Right lobe of liver (tissue), 6 donors: ENCODE data around the gene C9orf72. TPM values are rescaled to one million over a fixed set of nuclear protein-coding genes. Genes with fewer than 3 reads are reported as not detected.

Experiments used
- ATAC-seq, 4 donors: fragments of 200-7000 bp; cut with Tn5 transposase; one replicate each; pipeline ENCODE4 v1.9.1; 2020; ENCODE audit warnings: mild to moderate bottlenecking in 4 of 4, moderate library complexity in 4 of 4
- DNase-seq, 3 donors: peaks; one replicate each; pipeline ENCODE4 v3.0.0-alpha.2; 2020
- H3K27ac ChIP-seq, 3 donors: fragments of 200-600 bp; one replicate each; pipeline ENCODE4 v1.8.0; 2022
- H3K27me3 ChIP-seq, 2 donors: fragments of 200-600 bp; one replicate each; pipeline ENCODE4 v1.8.0; 2022
- H3K36me3 ChIP-seq, 4 donors: fragments of 200-600 bp; sonication (generic) in 1 of 4; one replicate each; pipeline versions ENCODE4 v1.5.1 to v1.8.0; 2017 to 2022; ENCODE audit warnings: control low read depth in 1 of 4
- H3K4me1 ChIP-seq, 4 donors: fragments of 200-600 bp; sonication (generic) in 1 of 4; one replicate each; pipeline versions ENCODE4 v1.5.1 to v1.8.0; 2017 to 2022; ENCODE audit warnings: control low read depth in 1 of 4
- H3K4me3 ChIP-seq, 3 donors: fragments of 200-600 bp; one replicate each; pipeline ENCODE4 v1.8.0; 2022
- H3K9me3 ChIP-seq, 4 donors: fragments of 200-600 bp; sonication (generic) in 1 of 4; one replicate each; pipeline versions ENCODE4 v1.5.1 to v1.8.0; 2017 to 2022; ENCODE audit warnings: control low read depth in 1 of 4
- CTCF ChIP-seq, 4 donors: fragments of 200-600 bp in 3 of 4; fragments of 450-650 bp in 1 of 4; IDR thresholded peaks; one replicate each; pipeline versions ENCODE4 v1.5.1 to v1.8.0; 2016 to 2022; ENCODE audit warnings: antibody characterized with exemption in 4 of 4, mild to moderate bottlenecking in 2 of 4
- POLR2A ChIP-seq: fragments of 450-650 bp; IDR thresholded peaks from one replicate; pipeline ENCODE4 v1.6.1; 2017; ENCODE audit warnings: antibody characterized with exemption, mild to moderate bottlenecking
- WGBS: methylation state at CpG from one replicate; pipeline ENCODE4 v1.1.6; 2018; ENCODE audit warnings: low coverage, low lambda C conversion rate; ENCODE audit not compliant: insufficient coverage; ENCODE audit errors: missing lambda C conversion rate; 5-methylcytosine and 5-hydroxymethylcytosine counted together
- intact Hi-C, 2 donors: fragments of 100-400 bp; cut with DNase I; formaldehyde crosslinking; loops; one replicate each; pipeline versions ENCODE4 v1.11.2 to v1.14.1; 2022
- total RNA-seq, 6 experiments: library from RNA; depleted of rRNA in 2 of 6; stranded (reverse); fragments of >200 nt in 2 of 6; fragmentation: NEBNext Ultra II Directional in 3 of 6; extraction: Animal tissue kit (Norgen Biotek cat#: 25700) in 3 of 6; gene quantifications; one replicate each; pipeline versions ENCODE4 v1.1.0 to v1.2.4, GENCODE V29; 2016 to 2023
- donor health status: DM: no; HTN: yes; CAD: no.
- donor health status: DM: no; HTN: no; CAD: no.
- donor health status: DM: no; HTN: no; CAD: no.
- donor health status: DM: no; HTN: yes; CAD: no.
- donor health status: DM: no; HTN: yes; CAD: no.

C9orf72 gene
- total RNA-seq, 6 experiments from 2014 or later: 4.9 to 7.7 (median 6.8) TPM

DNA sequence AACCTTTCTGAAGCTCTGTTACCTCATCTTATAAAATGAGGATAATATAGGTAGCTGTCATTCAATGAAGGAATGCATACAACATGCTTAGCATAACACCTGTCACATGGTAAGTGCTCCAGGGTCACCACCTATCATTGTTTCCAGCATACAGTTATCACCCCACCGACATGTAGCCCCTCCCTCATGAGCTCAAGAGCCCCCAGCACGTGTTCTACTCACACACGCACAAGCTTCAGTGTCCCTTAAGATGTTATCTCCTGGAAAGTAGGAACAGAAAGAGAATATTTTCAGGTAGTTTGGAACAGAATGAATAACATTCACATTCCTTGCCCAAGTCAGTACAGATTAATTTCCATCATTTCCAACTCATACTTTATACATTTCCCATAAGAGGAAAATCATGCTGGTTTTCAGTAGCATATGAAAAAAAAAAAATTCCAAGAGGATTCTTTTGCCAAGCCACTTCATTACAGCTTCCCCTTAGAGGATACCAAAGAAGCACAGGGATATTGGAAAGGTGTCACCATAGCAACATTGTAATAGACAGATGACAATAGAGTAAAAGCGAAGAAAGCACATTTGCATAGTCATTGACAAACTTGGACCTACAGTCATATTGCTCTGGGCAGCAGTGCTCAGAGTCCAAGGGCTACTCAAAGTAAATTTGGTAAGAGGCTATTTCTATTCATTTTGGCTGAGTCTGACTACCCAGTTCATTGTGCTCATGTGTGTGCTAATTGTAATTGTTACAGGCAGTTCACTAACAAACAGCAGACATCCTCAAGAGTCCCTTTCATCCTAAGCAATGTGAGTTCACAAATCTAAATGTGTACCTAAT, 42.1 kb downstream of the C9orf72 start:
- Histone ChIP-seq H3K27ac (no peak overlapping the region), H3K36me3 (no peaks in the 10 kb centered on the region), H3K4me3 (no peak overlapping the region), H3K4me1 (peaks cover 0 to 15% (median 0%) of the 10 kb centered on the region in 4 donors), H3K9me3 (no peaks in the 10 kb centered on the region), H3K27me3 (no peaks in the 10 kb centered on the region)
- no peak for DNase-seq
- intact Hi-C loops: no loop called here
- TF ChIP-seq CTCF (IDR thresholded peaks at IDR 0.05) (no peak), POLR2A (no peak)
- ATAC-seq: peak; percentile 18 to 48 (median 38)
- WGBS: 65% methylated on average over 4 of the region's 4 CpGs

DNA sequence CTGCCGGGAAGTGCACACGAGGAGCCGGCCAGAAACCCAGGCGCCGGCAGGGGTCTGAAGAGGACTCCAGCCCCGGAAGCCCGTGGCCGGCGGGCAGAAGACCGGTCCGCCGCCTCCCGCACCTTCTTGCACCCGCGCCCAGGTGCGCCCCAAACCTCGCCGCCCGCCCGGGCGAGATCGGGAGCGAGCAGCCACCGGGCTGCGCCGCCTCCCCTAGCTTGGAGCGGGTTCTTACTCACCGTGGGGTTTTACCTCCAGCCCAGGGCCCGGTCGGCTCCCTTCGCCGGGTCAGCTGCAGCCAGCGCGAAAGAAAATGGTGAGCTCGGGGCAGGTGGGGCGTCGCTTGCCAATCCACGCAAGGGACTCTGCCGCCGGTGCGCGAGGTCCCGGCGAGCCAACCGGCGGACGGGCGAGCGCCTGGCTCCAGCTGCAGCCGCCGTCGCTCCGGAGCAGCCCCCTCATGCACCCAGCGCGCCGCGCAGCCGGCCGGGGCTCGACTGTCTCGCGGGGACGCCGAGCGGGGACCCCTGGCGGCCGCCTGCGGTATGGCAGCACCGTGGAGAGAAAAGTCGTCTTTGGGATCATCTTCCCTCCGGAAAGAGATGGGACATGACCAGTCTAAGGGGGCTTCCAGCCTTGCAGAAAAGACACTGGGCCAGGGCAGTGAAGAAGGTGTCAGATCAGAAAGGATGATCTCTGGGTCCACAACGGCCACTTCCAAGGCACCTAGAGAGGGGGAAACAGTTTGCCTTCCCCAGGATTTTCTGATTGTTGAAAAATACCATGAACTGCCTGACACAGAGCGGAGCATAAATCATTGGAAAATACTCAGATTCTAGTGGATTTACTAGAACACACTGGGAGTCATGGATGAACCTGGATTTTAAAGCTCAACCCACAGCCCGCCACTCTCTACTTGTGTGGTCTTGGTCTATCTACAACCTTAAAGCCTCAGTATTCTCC, 43.7 kb downstream of the C9orf72 start, which contains the start of gene MOB3B:
MOB3B (minus strand) TSS at position 499 of the 963 bp plus-strand sequence. CDS start 74,264 bp downstream, outside the sequence.
- H3K27ac ChIP-seq: peak within 1 kb of the TSS; percentile 45 to 66 (median 55)
- no peaks in the 10 kb centered on the region for H3K9me3 ChIP-seq
- intact Hi-C loops: no loop called here
- H3K36me3 ChIP-seq: no peaks in the 10 kb centered on the region
- H3K4me1 ChIP-seq: peaks cover 0 to 15% (median 0%) of the 10 kb centered on the region in 4 donors
- TF ChIP-seq CTCF (IDR thresholded peaks at IDR 0.05) (peak; percentile 90 to 97 (median 96)), POLR2A (peak; percentile 35)
- ATAC-seq (peak; percentile 83 to 94 (median 91)), DNase-seq (peak; percentile 86 to 89 (median 87))
- no peaks in the 10 kb centered on the region for H3K27me3 ChIP-seq
- peak within 1 kb of the TSS; percentile 77 to 85 (median 80) for H3K4me3 ChIP-seq
- WGBS: 0% methylated on average over 15 of the region's 74 CpGs

DNA sequence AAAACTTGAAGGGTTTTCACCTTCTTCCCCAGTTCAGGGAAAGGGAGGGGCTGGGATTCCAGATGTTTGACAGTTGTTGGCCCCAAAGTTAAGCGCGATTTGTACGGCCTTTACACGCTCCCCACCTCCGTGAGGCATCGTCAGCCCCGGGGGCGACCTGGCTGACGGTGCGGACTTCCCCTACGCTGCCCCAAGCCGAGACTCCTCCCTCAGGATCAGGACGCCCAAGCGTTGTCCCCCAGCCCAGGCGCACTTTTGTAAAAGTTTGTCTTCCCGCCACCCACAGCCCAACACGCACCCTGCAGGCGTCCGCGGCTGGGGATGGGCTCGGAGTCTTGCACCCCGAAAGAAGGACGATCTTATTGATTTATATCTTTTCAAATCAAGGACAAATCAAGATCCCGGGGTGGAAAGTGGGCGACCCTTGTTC, 44.4 kb downstream of the C9orf72 start:
- peak; percentile 55 to 62 (median 60) for DNase-seq
- Histone ChIP-seq H3K4me1 (peaks cover 0 to 15% (median 0%) of the 10 kb centered on the region in 4 donors), H3K9me3 (no peaks in the 10 kb centered on the region), H3K36me3 (no peaks in the 10 kb centered on the region), H3K27me3 (no peaks in the 10 kb centered on the region), H3K27ac (peak overlapping the region; percentile 45 to 66 (median 55)), H3K4me3 (peak overlapping the region; percentile 77 to 85 (median 80))
- WGBS: 3% methylated on average over 6 of the region's 25 CpGs
- TF ChIP-seq CTCF (IDR thresholded peaks at IDR 0.05): no peak
- no peak for TF ChIP-seq POLR2A
- peak; percentile 53 to 74 (median 65) for ATAC-seq
- intact Hi-C loops: no loop called here
